HEK293T (cell line): ENCODE measurements around the gene CCDC40.

Experiments used
- CTCF ChIA-PET: fragments of 350-600 bp; formaldehyde crosslinking; extraction: SDS; loops from one replicate; lab custom pipeline; 2021; ENCODE audit warnings: antibody characterized with exemption, inconsistent platforms; lab: Yijun Ruan, JAX
- POLR2A ChIA-PET: fragments of 350-600 bp; formaldehyde crosslinking; extraction: SDS; loops from one replicate; lab custom pipeline; 2020; ENCODE audit warnings: antibody characterized with exemption, inconsistent platforms; lab: Yijun Ruan, JAX
- DNase-seq: peaks from one replicate; pipeline ENCODE4 v3.0.0; 2012; ENCODE audit warnings: mixed read lengths; ENCODE audit errors: extremely low spot score
- ARNT ChIP-seq: fragments of 450-650 bp; IDR thresholded peaks from 2 replicates; pipeline ENCODE4 v1.6.1; 2017; ENCODE audit warnings: mild to moderate bottlenecking
- BHLHE40 ChIP-seq: fragments of 450-650 bp; IDR thresholded peaks from 2 replicates; pipeline ENCODE4 v1.6.1; 2016; ENCODE audit warnings: mild to moderate bottlenecking, moderate library complexity, borderline replicate concordance
- CTBP1 ChIP-seq: fragments of 450-650 bp; IDR thresholded peaks from 2 replicates; pipeline ENCODE4 v1.6.1; 2016; ENCODE audit warnings: borderline replicate concordance
- ELF4 ChIP-seq: fragments of 450-650 bp; IDR thresholded peaks from 2 replicates; pipeline ENCODE4 v1.6.1; 2017; ENCODE audit warnings: antibody characterized with exemption
- FOXK2 ChIP-seq: fragments of 450-650 bp; IDR thresholded peaks from 2 replicates; pipeline ENCODE4 v1.6.1; 2016; ENCODE audit warnings: mild to moderate bottlenecking
- FOXM1 ChIP-seq: fragments of 450-650 bp; IDR thresholded peaks from 2 replicates; pipeline ENCODE4 v1.6.1; 2017; ENCODE audit warnings: mild to moderate bottlenecking, borderline replicate concordance
- HDGF ChIP-seq: fragments of 450-650 bp; IDR thresholded peaks from 2 replicates; pipeline ENCODE4 v1.6.1; 2017; ENCODE audit warnings: antibody characterized with exemption, borderline replicate concordance
- L3MBTL2 ChIP-seq: fragments of 450-650 bp; conservative IDR thresholded peaks from 2 replicates; pipeline ENCODE4 v1.6.1; 2016; ENCODE audit warnings: mild to moderate bottlenecking
- LEF1 ChIP-seq: fragments of 450-650 bp; IDR thresholded peaks from 2 replicates; pipeline ENCODE4 v1.6.1; 2017; ENCODE audit warnings: mild to moderate bottlenecking, borderline replicate concordance
- NFRKB ChIP-seq: fragments of 450-650 bp; IDR thresholded peaks from 2 replicates; pipeline ENCODE4 v1.6.1; 2016; ENCODE audit warnings: mild to moderate bottlenecking, moderate library complexity
- SP1 ChIP-seq: fragments of 450-650 bp; IDR thresholded peaks from 2 replicates; pipeline ENCODE4 v1.6.1; 2017
- SUZ12 ChIP-seq: fragments of 450-650 bp; IDR thresholded peaks from 2 replicates; pipeline ENCODE4 v1.6.1; 2016; ENCODE audit warnings: mild to moderate bottlenecking
- TARDBP ChIP-seq: fragments of 450-650 bp; IDR thresholded peaks from 2 replicates; pipeline ENCODE4 v1.6.1; 2016
- TF ChIP-seq, protein P1 (sequence below): fragments of 450-650 bp; IDR thresholded peaks from 2 replicates; pipeline ENCODE4 v1.6.1; 2016

CCDC40 gene

DNA sequence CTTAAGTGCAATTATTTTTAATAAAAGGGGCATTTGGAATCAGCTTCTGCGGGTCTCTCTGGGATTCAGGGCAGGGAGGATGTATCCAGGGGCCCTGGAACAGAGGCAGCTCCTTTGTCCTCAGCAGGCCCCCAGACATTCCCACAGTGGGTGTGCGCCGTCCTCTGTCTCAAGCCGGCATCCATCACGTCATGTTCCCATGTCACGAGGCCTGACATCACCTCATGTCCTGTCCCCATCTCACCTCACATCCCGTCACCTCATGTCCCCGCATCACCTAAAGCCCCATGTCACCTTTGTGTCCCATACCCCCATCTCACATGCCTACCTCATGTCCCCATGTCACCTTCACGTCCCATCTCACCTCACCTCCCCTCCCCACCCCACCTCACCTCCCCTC lies 83.4 kb downstream of the CCDC40 start:
- ChIA-PET POLR2A (interaction anchor here (8.6 kb wide), 1 partner anchor 18 kb away, joined by 51 read pairs; the partner anchor contains the start of gene GAA), CTCF (no interaction called here)
- no peak for DNase-seq
- TF ChIP-seq FOXK2 = no peak
- TF ChIP-seq, protein P1, sequence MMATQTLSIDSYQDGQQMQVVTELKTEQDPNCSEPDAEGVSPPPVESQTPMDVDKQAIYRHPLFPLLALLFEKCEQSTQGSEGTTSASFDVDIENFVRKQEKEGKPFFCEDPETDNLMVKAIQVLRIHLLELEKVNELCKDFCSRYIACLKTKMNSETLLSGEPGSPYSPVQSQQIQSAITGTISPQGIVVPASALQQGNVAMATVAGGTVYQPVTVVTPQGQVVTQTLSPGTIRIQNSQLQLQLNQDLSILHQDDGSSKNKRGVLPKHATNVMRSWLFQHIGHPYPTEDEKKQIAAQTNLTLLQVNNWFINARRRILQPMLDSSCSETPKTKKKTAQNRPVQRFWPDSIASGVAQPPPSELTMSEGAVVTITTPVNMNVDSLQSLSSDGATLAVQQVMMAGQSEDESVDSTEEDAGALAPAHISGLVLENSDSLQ = no peak

DNA sequence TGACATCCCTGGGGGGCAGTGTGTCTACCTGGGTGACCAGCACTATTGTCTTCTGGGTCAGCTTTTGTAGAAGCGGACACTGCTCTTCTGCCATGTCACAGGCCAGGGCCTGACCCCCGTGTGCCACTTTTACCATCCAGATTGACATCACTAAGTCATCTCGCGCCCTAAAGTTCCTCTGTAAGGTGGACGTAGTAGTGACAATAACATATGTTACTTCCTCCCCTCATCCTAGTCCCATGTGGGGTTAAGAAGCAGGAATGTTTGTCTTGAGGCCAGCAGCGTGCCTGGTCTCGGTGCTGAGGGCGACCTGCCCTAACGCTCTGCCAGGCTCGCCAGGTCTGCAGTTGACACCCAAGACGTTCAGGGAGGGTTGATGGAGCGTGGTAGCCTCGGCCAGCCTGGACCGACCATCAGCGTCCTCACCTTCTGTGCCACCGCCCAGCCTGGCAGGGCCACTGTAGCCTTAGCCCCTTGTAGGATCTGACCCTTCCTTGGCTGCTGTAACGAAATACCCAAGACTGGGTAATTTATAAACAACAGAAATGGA lies 85.7 kb downstream of the CCDC40 start:
- TF ChIP-seq SP1 = no peak
- TF ChIP-seq ARNT = no peak
- TF ChIP-seq LEF1 = no peak
- no peak for DNase-seq
- ChIA-PET CTCF (no interaction called here), POLR2A (no interaction called here)

DNA sequence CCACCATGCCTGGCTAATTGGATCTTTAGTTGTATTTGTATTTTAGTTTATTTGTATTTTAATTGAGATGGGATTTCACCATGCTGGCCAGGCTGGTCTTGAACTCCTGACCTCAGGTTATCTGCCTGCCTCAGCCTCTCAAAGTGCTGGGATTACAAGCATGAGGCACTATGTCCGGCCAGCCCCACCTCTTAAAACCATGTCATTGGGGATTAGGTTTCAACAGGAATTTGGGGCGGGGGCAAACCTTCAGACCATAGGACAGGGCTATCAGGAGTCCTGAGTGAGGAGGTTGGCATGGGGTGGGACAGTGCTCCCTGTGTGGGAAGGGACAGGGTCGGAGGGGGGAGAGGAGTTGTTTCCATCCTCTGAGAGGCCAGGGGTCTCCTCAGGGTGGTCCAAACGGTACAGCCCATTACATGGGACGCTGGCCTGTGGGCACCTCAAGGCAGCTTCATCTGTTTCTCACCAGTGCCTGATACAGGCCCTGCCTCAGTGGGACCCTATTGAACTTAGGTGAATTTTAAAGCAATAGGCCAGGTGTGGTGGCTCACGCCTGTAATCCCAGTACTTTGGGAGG lies 86.6 kb downstream of the CCDC40 start:
- DNase-seq = no peak
- TF ChIP-seq ELF4 (no peak), BHLHE40 (no peak), NFRKB (no peak), ARNT (no peak), TARDBP (no peak), LEF1 (no peak), SP1 (no peak), SUZ12 (no peak), HDGF (no peak)
- POLR2A ChIA-PET = no interaction called here
- CTCF ChIA-PET = interaction anchor here (1.9 kb wide), 1 partner anchor 21 kb away, joined by 8 read pairs; the partner anchor contains the start of gene GAA

DNA sequence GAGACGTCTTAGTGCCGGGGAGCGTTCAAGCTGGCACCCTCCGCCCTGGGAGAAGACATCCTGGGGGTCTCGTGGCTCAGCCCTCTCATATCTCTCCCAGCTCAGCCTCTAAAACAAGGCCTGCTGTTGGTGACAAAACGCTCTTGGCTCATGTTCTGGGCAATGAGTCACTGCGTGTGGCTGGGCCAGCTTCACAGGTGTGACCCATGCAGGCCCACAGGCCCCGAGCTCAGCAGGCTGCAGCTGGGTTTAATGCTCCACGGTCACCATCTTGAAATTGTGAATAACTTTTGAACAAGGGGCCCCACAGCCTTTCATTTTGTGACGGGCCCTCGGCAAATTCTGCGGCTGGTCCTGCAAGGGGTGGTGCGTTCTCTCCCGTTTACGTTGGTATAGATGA lies 87.3 kb downstream of the CCDC40 start:
- POLR2A ChIA-PET = interaction anchor here (0.7 to 1.8 kb wide), 4 partner anchors 22 to 215 kb away, joined by 3 to 12 read pairs (median 4); partner anchors contain the start of gene GAA
- CTCF ChIA-PET = interaction anchor here (1.3 to 1.9 kb wide), 3 partner anchors 20 to 22 kb away, joined by 3 to 8 read pairs (median 5); partner anchors contain the start of gene GAA
- TF ChIP-seq CTBP1 = no peak
- TF ChIP-seq FOXM1 = no peak
- no peak for TF ChIP-seq BHLHE40
- no peak for DNase-seq

DNA sequence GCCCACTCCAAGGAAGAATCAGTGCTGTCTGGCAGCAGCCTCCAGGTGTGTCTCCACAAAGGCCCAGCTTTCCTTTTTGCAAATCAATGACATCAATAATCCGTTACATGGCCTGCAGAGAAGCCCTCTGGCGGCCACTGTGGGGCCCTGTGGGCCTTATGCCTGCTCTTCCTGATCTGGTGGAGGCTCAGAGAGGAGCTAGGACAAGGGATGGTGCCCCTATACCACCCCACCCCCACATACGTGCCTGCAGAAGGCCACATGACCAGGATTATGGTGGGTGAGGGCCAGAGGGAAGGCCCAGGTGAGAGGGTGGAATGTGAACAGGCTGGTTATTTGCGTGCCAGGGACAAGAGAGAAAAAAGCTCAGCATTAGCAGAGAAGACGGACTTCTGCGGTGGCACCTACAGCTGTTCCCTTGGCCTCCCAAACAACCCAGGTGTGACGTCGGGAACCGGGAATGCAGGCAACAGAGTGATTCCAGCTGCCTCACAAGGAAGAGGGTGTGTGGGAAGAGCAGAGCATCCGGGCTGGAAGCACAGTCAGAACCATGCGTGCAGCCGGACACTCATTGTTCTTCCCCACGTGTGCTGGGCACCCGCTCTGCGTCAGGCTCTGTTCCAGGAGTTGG lies 88.0 kb downstream of the CCDC40 start:
- CTCF ChIA-PET = interaction anchor here (0.5 to 1.9 kb wide), 6 partner anchors 18 to 118 kb away, joined by 3 to 8 read pairs (median 4); partner anchors contain the start of gene GAA

DNA sequence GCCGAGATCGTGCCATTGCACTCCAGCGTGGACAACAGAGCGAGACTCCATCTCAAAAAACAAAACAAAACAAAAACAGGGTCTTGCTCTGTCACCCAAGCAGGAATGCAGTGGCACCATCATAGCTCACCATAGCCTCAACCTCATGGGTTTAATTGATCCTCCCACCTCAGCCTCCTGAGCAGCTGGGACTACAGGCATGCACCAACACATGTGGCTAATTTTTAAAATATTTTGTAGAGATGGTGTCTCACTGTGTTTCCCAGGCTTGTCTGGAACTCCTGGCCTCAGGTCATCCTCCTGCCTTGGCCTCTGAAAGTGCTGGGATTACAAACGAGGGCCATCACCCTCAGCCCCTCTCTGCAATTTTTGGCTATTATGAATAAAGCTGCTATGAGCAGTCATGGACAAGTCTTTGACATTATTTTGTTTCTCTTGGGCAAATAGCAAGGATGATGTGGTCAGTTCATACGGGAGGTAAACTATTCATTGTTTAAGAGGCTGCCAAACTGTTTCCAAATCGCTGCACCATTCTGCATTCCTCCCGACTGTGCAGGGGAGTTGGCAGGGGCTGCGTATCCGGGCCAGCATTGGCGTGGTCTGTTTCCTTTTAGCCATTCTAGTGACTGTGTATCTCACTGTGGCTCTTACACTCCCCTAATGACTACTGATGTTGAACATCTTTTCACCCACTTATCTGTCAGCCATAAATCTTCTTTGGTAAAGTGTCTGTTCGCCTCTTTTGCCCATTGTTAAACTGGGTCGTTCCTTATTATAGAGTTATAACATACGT lies 89.4 kb downstream of the CCDC40 start:
- ChIA-PET CTCF (interaction anchor here (1.1 kb wide), 1 partner anchor 25 kb away, joined by 3 read pairs; the partner anchor contains the start of gene GAA), POLR2A (interaction anchor here (0.7 kb wide), 1 partner anchor 24 kb away, joined by 3 read pairs; the partner anchor contains the start of gene GAA)
- no peak for TF ChIP-seq L3MBTL2
- no peak for TF ChIP-seq BHLHE40
- TF ChIP-seq, protein P1 = peak; percentile 78
- TF ChIP-seq HDGF = no peak
- no peak for DNase-seq

More for the DNA sequence above, 88.0 kb downstream of the CCDC40 start:
- POLR2A ChIA-PET = interaction anchor here (1.1 to 1.8 kb wide), 3 partner anchors 22 to 23 kb away, joined by 4 to 12 read pairs (median 5); partner anchors contain the start of gene GAA
- TF ChIP-seq HDGF (no peak), ELF4 (no peak)
- peak; percentile 51 for DNase-seq

DNA sequence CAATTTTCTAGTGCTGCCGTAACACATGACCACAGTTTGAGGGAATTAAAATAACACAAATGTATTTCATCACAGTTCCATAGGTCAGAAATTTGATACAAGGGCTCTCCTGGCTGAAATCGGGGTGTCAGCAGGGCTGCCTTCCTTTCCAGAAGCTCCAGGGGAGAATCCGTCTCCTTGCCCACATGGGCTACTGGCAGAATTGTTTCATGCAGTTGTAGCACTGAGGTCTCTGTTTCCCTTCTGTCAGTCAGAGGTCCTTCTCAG lies 89.9 kb downstream of the CCDC40 start:
- CTCF ChIA-PET = no interaction called here
- POLR2A ChIA-PET = interaction anchor here (0.7 kb wide), 1 partner anchor 25 kb away, joined by 3 read pairs; the partner anchor contains the start of gene GAA
- DNase-seq = no peak
- no peak for TF ChIP-seq FOXK2
- no peak for TF ChIP-seq ARNT
- no peak for TF ChIP-seq L3MBTL2
- no peak for TF ChIP-seq FOXM1
- no peak for TF ChIP-seq HDGF
